Type B pancreatic cell (in vitro differentiated cells): ENCODE measurements around the gene GNAS-AS1. TPM values are rescaled to one million over a fixed set of nuclear protein-coding genes. Genes with fewer than 3 reads are reported as not detected.

Experiments used
- DNase-seq: peaks from one replicate; pipeline ENCODE4 v3.0.0; 2021; ENCODE audit warnings: mixed read lengths; ENCODE audit not compliant: unreplicated experiment; ENCODE audit errors: extremely low spot score
- H3K27ac Mint-ChIP-seq: 2 replicates; pipeline ENCODE4 v1.8.0; 2021; ENCODE audit warnings: mild to moderate bottlenecking, mixed read lengths
- H3K27me3 Mint-ChIP-seq: 2 replicates; pipeline ENCODE4 v1.8.0; 2021; ENCODE audit warnings: mixed read lengths
- H3K36me3 Mint-ChIP-seq: 2 replicates; pipeline ENCODE4 v1.8.0; 2021; ENCODE audit warnings: mixed read lengths
- H3K4me1 Mint-ChIP-seq: one replicate; pipeline ENCODE4 v1.8.0; 2021; ENCODE audit warnings: mixed read lengths; ENCODE audit not compliant: unreplicated experiment
- H3K4me3 Mint-ChIP-seq: 2 replicates; pipeline ENCODE4 v1.8.0; 2021; ENCODE audit warnings: mild to moderate bottlenecking, mixed read lengths
- H3K9me3 Mint-ChIP-seq: 2 replicates; pipeline ENCODE4 v1.8.0; 2021; ENCODE audit warnings: mixed read lengths
- total RNA-seq: library from RNA; stranded (reverse); gene quantifications from 2 replicates; pipeline ENCODE4 v1.2.1, GENCODE V29; 2021; ENCODE audit warnings: low replicate concordance
- TF ChIP-seq, protein P1 (sequence below): fragments of 200-600 bp; sonication (generic); conservative IDR thresholded peaks from 2 replicates; pipeline ENCODE4 v1.5.0; 2021; ENCODE audit warnings: antibody characterized with exemption, mild to moderate bottlenecking

Gene GNAS-AS1
- total RNA-seq, 1 donor from 2014 or later: 6.1 TPM

- no peaks in the 10 kb centered on the region for H3K9me3 Mint-ChIP-seq
- no peak for DNase-seq
- H3K36me3 Mint-ChIP-seq: peaks cover 53% of the 10 kb centered on the region
- H3K27me3 Mint-ChIP-seq: no peaks in the 10 kb centered on the region
- TF ChIP-seq, protein P1, sequence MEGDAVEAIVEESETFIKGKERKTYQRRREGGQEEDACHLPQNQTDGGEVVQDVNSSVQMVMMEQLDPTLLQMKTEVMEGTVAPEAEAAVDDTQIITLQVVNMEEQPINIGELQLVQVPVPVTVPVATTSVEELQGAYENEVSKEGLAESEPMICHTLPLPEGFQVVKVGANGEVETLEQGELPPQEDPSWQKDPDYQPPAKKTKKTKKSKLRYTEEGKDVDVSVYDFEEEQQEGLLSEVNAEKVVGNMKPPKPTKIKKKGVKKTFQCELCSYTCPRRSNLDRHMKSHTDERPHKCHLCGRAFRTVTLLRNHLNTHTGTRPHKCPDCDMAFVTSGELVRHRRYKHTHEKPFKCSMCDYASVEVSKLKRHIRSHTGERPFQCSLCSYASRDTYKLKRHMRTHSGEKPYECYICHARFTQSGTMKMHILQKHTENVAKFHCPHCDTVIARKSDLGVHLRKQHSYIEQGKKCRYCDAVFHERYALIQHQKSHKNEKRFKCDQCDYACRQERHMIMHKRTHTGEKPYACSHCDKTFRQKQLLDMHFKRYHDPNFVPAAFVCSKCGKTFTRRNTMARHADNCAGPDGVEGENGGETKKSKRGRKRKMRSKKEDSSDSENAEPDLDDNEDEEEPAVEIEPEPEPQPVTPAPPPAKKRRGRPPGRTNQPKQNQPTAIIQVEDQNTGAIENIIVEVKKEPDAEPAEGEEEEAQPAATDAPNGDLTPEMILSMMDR: no peak
- peak overlapping the region; percentile 55 for H3K4me3 Mint-ChIP-seq
- peaks cover 78% of the 10 kb centered on the region for H3K4me1 Mint-ChIP-seq
- peak overlapping the region; percentile 49 for H3K27ac Mint-ChIP-seq
These were observed 46.1 kb upstream of the GNAS-AS1 start for GRCh38 chr20:58896820-58897219.

DNA sequence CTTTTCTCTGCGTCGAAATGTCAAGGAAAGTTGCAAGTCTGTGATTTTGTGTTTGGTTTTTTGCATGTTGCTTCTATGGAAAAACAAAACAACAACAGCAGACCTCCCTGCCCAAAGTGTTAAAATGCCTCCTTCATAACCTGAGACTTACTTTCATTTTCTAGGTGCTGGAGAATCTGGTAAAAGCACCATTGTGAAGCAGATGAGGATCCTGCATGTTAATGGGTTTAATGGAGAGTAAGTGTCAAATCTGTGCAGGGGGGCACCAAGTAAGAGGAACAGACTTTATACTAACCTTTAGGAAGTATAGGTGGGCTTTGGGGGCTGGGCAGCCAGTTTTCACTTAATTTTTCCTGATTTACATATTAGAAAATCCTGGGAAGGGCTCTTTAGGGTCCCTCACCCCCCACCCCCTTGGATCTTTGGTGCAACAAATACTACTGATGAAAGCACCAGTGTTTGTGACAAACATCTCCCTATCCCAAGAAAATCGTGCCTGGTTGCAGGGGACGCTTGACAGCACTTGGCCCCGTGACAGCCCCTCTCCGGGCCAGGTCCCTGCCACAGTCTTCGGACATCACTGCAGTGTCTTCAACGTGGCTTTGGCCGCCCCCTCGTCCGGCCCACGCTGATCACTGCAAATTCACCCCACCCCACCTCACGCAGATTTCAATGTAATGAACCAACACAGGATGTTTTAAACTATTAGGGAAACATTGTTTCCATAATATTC lies 44.9 kb upstream of the GNAS-AS1 start:
- Mint-ChIP-seq H3K4me1 (peaks cover 71% of the 10 kb centered on the region), H3K36me3 (peaks cover 51% of the 10 kb centered on the region), H3K27ac (peak overlapping the region; percentile 95)

DNA sequence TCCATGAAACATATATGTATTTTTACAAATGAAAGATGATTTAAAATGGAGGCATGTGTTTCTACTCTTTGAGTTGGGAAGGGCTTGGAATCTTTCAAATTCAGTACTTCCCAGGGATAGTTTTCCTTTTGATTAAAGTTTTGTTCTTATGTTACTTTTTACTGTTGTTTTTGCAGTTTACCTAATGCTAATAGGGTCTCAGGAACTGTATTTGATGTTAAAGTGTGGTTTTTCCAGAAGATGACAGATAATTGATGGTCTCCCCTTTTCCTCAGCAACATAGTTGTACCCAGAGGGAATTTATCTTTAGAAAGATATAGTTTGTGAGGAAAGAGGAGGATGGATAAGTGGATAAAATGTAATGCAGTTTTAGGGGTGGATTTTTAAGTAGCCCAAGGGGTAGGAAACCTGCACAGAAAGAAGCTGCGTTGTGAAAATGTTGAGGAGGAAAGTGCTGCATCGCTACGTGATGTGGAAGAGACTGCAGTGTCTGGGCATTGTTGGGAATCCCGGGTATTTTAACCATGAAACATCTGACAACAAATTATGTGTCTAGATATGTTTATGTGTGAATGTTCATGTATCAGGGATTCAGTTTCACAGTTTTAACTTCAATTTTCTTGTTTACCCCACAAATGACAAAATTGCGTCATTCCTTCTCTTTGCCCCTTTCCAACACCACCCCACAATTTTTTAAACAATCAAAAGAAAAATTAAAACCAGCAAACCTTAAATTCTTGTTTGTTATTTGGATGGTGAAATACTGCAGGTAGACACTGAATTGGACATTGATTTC lies 44.1 kb upstream of the GNAS-AS1 start:
- H3K4me3 Mint-ChIP-seq: peak overlapping the region; percentile 89
- no peak for DNase-seq
- peaks cover 44% of the 10 kb centered on the region for H3K36me3 Mint-ChIP-seq
- peak overlapping the region; percentile 95 for H3K27ac Mint-ChIP-seq
- H3K9me3 Mint-ChIP-seq: no peaks in the 10 kb centered on the region
- no peaks in the 10 kb centered on the region for H3K27me3 Mint-ChIP-seq
- peaks cover 63% of the 10 kb centered on the region for H3K4me1 Mint-ChIP-seq
- TF ChIP-seq, protein P1: no peak

More for the DNA sequence above, 44.9 kb upstream of the GNAS-AS1 start:
- Mint-ChIP-seq H3K27me3 (no peaks in the 10 kb centered on the region), H3K4me3 (peak overlapping the region; percentile 89), H3K9me3 (no peaks in the 10 kb centered on the region)
- no peak for DNase-seq
- TF ChIP-seq, protein P1: no peak

DNA sequence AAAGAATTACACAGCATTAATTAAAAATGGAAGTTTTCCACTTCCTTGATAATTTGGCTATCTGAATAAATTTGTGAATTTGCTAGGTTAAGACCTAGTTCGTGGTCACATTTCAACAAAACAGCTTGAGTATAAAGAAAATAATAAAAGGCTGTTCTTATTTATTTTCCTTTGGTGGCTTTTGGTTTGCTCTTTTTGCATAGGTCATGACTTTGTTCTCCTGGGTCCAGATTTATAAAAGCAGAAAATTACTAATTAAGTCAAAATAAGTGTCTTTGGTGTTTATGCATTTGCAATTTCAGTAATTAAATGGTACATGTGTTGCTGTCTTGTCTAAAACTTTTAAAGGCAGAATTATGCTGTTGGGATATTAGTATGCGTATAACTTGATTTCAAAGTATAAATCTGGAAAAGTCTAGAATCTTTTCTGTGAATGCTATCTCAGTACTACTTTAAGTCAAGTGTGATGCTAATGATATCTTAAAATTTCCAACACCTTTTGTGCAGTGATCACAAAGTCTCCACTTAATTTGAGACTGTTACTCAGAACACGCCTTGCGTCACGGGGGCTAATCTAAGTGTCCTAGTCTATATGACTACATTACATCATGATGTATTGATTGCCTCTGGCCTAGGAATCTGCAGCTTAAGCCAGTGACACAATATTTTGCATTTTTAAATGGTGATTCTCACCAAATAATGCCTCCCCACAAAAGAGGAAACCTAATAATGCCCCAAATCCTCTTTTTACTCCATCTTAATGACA lies 42.8 kb upstream of the GNAS-AS1 start:
- H3K4me1 Mint-ChIP-seq: peaks cover 50% of the 10 kb centered on the region
- peak overlapping the region; percentile 95 for H3K27ac Mint-ChIP-seq

DNA sequence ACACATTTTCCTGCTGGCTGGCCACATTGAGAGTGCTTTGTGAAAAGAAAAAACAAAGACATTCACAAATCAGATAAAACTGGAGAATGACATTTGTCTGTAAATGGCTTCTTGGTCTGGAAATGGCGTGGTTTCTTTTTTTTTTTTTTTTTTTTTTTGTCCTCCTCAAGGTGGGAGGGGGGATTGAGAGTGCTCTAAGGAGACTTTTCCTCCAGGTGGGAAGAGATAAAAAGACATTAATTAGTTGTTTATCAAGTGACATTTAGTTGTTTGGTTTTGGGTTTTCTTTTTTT lies 42.2 kb upstream of the GNAS-AS1 start:
- peaks cover 49% of the 10 kb centered on the region for H3K4me1 Mint-ChIP-seq
- H3K36me3 Mint-ChIP-seq: peaks cover 29% of the 10 kb centered on the region
- H3K27ac Mint-ChIP-seq: peak overlapping the region; percentile 94
- peak overlapping the region; percentile 97 for H3K4me3 Mint-ChIP-seq
- no peaks in the 10 kb centered on the region for H3K9me3 Mint-ChIP-seq
- no peak for DNase-seq
- TF ChIP-seq, protein P1: no peak
- H3K27me3 Mint-ChIP-seq: no peaks in the 10 kb centered on the region

More for the DNA sequence above, 42.8 kb upstream of the GNAS-AS1 start:
- Mint-ChIP-seq H3K36me3 (peaks cover 31% of the 10 kb centered on the region), H3K9me3 (no peaks in the 10 kb centered on the region), H3K4me3 (peak overlapping the region; percentile 89), H3K27me3 (no peaks in the 10 kb centered on the region)
- no peak for DNase-seq
- TF ChIP-seq, protein P1: no peak
